Sciatic nerve (tissue), 2 donors: Measurements from ENCODE around the gene CBX7. TPM values are rescaled to one million over a fixed set of nuclear protein-coding genes. Genes with fewer than 3 reads are reported as not detected.

ENCODE experiments used
- ATAC-seq: fragments of 200-7000 bp; cut with Tn5 transposase; one replicate; pipeline ENCODE4 v1.9.1; 2020; ENCODE audit warnings: mild to moderate bottlenecking, moderate library complexity
- DNase-seq: peaks from one replicate; pipeline ENCODE4 v3.0.0-alpha.2; 2020; ENCODE audit warnings: low spot score
- intact Hi-C: fragments of 100-400 bp; cut with DNase I; formaldehyde crosslinking; loops from one replicate; pipeline ENCODE4 v1.14.2; 2022
- total RNA-seq: library from RNA; stranded (reverse); fragmentation: NEBNext Ultra II Directional; extraction: Animal tissue kit (Norgen Biotek cat#: 25700); gene quantifications from one replicate; pipeline ENCODE4 v1.2.1, GENCODE V29; 2021
- donor health status: DM: no; HTN: no; CAD: no.
- donor health status: DM: no; HTN: no; CAD: no.

CBX7 gene
- total RNA-seq, 1 donor from 2014 or later = 115 TPM

DNA sequence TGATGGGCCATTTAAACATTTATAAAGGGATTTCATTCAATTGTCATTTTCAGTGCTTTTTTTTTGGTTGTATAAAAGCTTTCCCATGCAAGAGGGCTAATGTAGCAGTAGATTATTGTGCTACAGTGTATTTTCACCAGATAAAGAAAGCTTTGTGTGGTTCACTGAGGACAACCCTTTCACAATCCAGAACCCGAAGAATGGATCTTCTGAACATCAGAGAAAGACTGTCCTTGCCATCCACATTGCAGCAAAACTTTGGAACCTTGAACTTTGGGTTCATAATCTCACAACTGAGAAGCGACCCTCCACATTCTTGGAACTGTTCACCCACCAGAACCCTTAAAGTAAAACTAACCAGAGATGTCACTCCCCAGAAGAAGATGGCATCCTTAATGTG, 46.2 kb downstream of the CBX7 start:
- ATAC-seq (no peak), DNase-seq (no peak)
- intact Hi-C loops = no loop called here

DNA sequence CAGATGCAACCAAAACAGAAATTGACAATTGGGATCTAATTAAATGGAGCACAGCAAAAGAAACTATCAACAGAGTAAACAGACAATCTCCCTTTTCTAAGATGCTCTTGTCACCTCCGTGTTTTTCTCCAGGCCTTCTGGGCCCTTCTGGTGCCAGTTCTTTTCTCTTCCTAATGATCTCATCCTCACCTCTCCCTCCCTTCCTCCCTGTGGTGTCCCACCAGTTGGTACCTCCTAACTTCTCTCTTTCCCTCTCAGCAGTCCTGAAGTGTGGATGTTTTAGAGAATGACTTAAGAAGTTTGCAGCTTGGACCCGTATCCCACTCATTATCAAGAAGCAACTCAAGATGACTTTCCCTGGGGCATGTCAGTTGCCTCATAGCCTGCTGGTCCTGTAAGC, 49.0 kb downstream of the CBX7 start:
- no peak for DNase-seq
- intact Hi-C loops = no loop called here
- no peak for ATAC-seq

DNA sequence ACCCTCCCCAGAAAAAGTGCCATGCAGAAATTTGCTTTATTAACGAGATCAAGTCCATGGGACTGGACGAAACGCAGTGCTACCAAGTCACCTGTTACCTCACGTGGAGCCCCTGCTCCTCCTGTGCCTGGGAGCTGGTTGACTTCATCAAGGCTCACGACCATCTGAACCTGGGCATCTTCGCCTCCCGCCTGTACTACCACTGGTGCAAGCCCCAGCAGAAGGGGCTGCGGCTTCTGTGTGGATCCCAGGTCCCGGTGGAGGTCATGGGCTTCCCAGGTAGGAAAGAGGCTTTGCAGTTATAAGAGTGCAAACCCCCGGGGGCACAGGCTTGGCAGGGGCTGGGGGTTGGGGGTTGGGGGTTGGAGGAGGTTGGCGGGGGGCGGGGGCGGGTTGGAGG, 51.3 kb downstream of the CBX7 start:
- ATAC-seq (no peak), DNase-seq (no peak)
- intact Hi-C loops = no loop called here

DNA sequence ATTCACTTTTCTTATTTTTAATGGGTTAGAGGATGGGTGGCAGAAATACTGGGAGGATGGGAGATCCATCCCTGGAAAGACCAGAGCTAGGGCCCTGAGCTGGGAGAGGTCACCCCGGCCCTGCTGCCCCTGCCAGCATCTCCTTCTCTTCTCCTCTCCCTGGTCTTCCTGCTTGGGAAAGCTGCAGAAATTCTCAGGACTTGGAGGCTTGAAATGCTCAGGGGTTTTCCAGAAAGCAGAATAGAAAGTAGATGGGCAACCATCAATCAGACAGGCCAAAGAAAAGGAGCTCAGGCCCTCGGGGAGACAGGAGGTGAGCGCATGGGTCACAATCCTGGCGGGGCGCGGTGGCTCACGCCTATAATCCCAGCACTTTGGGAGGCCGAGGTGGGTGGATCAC, 53.9 kb downstream of the CBX7 start:
- ATAC-seq (no peak), DNase-seq (no peak)
- intact Hi-C loops = no loop called here

DNA sequence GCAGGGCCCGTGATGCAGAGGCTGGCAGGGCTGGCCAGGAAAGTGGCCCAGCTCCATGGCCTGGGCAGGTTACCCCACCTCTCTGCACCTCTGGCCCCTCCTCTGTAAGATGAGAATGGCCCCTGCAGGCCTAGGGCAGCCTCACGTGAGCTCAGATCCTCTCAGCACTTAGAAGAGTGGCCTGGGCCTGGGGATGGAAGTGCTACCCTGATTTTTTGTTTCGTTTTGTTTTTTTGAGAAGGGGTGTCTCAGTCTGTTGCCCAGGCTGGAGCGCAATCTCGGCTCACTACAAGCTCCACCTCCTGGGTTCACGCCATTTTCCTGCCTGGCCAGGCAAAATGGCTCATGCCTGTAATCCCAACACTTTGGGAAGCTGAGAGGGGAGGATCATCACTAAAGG, 54.5 kb downstream of the CBX7 start:
- ATAC-seq = no peak
- intact Hi-C loops = no loop called here
- DNase-seq = no peak

DNA sequence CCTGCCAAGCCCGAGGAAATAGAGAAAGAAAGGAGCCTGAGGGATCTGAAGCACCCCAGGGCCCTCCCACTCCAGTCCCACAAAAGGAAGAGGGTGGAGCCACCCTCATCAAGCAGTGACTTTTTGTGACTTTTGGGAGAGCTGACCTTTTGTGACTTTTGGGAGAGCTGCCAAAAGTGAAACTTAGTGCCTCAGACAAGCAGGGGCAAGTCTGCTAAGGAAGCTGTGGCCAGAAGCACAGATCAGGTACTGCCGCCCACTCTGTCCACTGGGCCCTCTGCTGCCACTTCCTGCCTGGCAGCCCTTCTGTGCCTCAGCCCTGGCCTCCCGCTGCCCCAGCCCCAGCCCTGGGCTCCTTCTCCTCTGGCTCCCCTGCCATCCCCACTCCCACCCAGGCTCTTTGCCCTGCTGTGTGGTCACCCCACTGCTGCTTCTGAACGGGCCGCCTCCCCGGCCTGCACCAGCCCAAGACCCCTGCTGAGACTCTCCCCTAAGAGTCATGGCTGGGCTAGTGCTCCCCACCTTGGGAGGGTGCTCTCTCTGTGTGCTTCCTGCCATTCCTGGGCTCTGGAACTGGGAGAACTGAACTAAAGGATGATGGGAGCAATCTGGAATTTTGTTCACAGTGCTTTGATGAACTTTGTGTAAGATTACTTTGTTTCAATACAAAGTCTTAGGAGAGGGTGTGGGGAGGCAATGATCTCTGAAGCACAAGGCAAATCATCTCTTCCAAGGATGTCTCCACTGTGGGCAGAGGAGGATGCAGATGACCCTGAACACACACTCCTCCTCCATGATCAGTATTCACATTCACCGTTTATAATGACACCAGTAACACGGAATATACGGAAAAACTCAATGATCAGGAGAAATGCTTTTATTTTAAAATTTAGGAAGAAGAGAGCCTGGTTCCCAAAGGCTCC, 55.1 kb downstream of the CBX7 start, which contains the start of gene APOBEC3H:
Gene APOBEC3H (plus strand): TSS at position 147 of the 923 bp plus-strand sequence. CDS start 3,035 bp downstream, outside the sequence.
- DNase-seq (no peak), ATAC-seq (peak; percentile 63)
- intact Hi-C loops = no loop called here

DNA sequence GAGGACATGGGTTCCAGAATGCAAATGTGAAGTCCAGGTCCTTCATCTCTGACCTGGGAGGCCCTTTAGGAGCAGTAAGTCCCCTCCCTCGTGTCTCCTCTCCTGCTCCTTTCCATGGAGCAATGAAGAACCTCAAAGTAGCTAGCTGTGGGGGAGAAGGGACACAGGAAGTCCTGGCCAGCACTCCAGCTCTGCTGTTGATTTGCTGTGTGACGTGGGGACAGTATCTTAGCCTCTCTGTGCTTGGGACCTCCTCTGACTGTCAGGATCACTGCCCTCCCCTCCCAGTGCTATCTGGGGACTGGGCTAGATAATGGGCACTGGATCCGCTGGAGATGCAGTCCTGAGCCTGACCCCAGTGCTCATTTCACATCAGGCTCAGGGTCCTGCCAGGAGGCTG, 56.5 kb downstream of the CBX7 start:
- intact Hi-C loops = no loop called here
- ATAC-seq (no peak), DNase-seq (no peak)

DNA sequence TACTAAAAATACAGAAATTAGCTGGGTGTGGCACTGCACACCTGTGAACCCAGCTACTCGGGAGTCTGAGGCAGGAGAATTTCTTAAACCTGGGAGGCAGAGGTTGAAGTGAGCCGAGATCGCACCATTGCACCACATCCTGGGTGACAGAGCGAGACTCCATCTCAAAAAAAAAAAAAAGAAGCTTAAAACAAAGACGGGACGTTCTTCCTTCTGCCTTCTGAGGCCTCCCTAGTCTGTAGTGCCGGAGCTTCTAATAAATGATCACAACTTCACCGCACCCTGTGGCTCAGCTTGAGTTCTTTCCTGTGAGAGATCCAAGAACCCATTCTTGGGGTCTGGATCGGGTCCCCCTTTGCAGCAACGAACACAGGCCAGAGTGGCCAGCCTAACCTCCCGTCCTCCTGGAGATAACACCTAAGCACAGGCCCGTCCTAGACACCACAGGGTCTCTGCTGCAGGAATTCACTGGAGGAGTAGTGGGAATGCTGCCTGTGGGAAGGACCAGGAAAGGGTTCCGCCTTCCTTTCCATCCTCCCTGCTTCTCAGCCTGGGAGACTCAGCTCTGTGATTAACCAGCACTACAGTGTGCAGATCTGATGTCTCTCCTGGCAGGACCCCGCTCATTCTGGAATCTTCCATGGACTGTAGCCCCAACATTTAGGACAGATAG, 57.6 kb downstream of the CBX7 start:
- DNase-seq = no peak
- no peak for ATAC-seq
- intact Hi-C loops = no loop called here

DNA sequence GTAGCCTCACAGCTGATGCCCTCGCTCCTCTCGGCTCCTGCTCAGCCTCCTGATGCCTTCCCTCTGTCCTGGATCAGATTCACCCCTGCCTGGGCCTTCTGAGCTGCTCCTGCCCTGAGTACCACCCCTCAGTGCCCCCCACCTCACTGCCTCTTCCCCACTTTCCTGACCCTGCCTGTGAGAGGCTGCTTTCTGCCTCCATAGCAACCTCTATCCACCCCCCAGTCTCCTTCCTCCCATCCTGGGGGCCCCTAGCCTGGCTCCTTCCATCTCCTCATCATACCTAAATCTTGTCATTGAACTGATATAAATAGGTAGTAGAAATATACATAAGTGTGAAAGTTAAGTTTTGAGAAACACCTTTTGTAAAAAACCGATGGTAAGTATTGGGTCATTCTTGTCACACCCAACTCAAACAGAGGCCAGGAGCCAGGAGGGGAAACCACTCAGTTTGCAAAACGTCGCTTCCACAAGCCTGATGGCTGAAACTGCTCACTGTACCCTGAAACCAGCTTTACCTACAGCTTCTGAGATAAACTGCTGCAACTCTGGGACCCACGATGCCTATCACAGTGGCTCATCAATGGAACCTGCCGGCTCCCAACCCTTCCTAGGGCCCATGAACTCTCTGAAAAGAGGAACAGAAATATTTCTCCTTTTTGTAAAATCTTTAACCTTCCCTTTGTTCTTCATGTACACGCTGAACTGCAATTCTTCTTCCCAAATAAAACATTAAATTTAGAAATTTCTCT, 60.2 kb downstream of the CBX7 start:
- no peak for ATAC-seq
- DNase-seq = no peak
- intact Hi-C loops = no loop called here

DNA sequence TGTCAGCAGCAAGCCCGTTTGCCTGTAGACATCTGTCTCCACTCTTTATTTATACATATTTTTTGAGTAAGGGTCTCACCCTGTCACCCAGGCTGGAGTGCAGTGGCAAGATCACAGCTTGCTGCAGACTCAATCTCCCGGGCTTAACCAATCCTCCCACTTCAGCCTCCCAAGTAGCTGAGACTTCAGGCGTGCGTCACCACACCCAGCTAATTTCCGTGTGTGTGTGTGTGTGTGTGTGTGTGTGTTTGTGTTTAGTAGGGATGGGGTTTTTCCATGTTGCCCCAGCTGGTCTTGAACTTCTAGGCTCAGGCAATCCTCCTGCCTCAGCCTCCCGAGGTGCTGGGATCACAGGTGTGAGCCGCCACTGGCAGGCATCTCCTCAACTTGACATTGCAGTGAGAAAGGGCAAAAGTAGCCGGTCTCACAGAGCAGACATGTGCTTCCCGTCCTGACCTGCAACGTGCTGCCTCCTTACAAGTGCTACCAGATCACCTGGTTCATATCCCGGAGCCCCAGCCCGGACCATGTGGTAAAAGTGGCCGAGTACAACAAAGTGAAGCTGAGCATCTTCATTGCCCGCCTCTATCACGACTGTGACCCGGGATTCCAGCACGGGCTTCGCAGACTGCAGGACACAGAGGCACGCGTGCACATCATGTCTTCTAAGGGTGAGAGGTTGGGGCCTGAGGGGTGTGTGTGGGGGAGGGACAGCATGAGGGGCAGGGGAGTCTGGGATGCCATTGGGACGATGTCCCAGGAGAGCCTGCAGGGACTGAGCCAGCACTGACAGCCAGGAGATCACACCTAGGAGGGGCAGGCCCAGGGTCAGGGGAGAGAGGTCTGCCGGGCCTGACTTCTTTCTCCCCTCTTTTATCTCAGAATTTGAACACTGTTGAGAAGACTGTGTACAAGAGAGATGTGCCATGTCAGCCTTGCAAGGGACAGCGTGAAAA, 61.1 kb downstream of the CBX7 start:
- DNase-seq (no peak), ATAC-seq (no peak)
- intact Hi-C loops = no loop called here

DNA sequence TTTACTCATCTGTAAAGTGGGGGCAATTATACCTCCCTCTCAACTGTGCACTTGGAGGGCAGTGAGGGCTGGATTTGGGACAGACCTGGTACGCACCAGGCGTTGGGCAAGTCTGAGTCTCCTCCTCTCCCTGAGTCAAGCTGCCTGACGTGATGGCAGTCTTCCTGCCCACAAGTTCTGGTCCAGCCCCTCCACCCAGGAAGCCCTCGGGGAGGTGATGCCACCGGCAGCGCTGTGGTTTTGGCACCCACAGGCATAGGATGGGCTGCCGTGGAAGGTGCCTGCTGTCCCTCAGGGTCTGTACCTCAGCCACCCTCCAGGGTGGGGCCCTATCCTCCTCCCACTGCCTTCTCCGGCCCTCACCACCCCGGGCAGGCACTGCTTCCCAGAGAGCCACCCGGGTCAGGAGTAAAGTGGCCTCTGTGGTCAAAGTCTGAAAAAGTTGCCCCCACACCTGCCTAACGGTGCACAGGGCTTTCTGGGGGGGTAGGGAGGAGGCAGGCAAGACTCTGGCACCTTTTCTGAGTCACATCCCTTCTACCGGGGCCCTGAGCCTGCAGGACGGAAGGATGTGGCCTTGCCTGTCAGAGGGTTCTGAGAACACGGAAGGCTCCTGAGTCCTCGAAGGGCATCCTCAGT, 61.9 kb downstream of the CBX7 start:
- intact Hi-C loops = no loop called here
- peak; percentile 29 for ATAC-seq
- DNase-seq = no peak

DNA sequence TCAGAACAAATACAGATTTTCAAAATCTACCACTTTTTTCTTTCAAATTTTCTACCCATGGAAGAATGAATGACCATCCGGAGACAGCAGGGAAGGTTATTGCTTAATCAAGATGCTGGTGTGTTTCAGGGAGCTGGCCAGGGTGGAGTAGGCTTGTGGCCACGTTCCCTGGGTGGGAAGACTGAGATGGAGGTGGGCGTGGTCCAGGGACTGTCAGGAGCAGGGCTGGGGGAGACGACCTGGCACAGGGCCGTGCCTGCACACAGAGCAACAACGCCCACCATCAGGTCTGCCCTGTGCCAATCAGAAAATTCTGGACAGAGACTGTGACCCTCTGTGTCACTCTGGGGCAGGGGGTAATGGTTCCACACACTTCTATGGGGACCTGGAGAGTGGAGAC, 62.6 kb downstream of the CBX7 start:
- ATAC-seq = no peak
- DNase-seq = no peak
- intact Hi-C loops = no loop called here

DNA sequence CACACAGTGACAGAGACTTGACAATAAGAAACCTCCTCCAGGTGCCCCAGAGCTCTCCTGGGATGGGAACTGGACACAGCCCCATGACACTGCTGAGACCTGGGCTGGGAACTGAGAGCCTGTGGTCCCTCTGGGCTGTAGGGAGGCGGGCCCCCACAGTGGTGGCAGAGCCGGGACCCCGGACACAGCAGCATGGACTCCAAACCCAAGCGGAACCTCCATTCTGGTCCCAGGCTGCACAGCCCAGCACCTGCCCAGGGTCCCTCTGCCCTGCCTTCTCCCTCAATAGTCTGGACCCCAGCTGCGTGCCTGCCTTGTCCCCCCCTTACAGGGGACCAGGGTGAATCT, 63.8 kb downstream of the CBX7 start:
- no peak for ATAC-seq
- intact Hi-C loops = no loop called here

DNA sequence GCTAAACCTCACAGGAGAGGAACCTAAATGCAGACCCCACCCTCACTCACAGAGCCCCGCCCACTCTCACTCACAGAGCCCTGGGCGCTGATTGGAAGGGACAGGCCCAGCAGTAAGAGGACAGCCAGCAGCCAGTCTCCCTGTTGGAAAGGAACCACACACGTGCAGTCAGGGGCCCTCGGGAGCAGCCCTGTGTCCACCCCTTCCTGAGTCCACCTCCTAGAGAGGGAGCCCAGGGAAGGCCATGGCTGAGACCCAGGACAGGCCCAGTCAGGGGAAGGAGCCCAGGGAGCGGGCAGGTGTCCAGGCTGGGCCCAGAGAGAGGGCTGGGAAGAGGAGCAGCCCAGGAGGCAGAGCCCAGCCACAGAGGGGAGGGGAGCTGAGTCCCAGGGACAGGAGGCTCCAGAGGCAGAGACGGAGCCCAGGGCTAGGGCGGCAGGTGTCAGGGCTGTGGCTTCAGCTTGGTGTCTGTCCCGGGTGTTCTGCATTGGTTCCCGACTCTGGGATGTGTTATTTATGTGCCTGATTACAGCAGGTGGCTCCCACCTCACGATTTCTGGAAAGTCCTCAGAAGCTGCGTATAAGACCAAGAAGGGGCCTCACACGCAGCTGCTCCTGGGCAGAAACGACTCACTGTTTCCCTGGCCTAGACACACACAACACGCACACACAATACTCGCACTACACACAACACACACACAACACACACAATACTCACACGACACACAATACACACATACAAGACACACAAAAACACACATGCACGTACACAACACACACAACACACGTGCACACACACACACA, 64.4 kb downstream of the CBX7 start:
- intact Hi-C loops = no loop called here
- ATAC-seq (peak; percentile 74), DNase-seq (no peak)

More for the DNA sequence above, 63.8 kb downstream of the CBX7 start:
- DNase-seq = no peak

DNA sequence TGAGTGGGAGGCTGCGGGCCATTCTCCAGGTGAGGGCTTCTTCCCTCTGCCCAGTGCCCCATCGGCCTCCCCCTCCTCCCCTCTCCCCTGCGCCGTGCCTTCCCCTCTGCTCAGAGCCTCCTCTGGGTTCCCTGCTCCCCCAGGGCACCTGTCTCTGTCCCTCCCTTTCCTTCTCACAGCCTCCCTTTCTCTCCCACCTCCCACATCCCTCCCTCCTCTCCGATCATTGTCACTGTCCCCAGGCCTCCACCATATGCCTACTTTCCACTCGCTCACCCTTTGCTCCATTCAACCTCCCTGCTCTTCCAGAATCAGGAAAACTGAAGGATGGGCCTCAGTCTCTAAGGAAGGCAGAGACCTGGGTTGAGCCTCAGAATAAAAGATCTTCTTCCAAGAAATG, 65.4 kb downstream of the CBX7 start:
- intact Hi-C loops = no loop called here
- ATAC-seq = no peak
- no peak for DNase-seq

DNA sequence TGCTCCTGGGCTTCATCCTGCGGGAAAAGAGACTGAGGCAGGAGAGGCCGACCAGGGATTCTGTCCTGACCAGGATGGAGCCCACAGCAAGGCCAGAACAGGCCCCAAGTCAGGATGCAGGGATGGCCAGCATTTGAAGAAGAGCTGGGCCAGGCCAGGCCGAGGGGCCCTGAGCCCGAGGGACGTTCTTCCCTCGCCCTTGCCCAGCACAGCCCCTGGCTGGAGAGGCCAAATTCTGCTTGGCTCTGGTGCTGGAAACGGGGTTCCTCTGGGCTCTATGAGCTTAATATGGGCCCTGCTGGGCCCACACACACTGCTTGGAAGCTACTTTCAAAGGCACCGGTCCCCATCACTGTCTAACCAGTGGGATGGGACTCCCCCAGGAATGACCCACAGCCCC, 67.8 kb downstream of the CBX7 start:
- no peak for DNase-seq
- ATAC-seq = no peak
- intact Hi-C loops = no loop called here
